IMR-90 (cell line): ENCODE data around the gene SEMA4B. TPM values are rescaled to one million over a fixed set of nuclear protein-coding genes. Genes with fewer than 3 reads are reported as not detected.

Source experiments
- ATAC-seq: fragments of 200-7000 bp; cut with Tn5 transposase; 2 replicates; pipeline ENCODE4 v1.9.1; 2020; ENCODE audit warnings: low read depth, mild to moderate bottlenecking, moderate library complexity
- BruUV-seq: library from RNA; stranded (reverse); fragments of 400-500 nt; replicated peaks from 2 replicates; lab custom pipeline; 2021; lab: Mats Ljungman, UMichigan
- CTCF ChIA-PET: fragments of 300-600 bp; formaldehyde crosslinking; extraction: SDS; loops from one replicate; lab custom pipeline; 2021; ENCODE audit warnings: antibody characterized with exemption; lab: Yijun Ruan, JAX
- POLR2A ChIA-PET: fragments of 300-600 bp; sonication (Branson Sonifier 250); formaldehyde crosslinking; loops from one replicate; lab custom pipeline; 2022; ENCODE audit warnings: antibody characterized with exemption; ENCODE audit not compliant: unreplicated experiment; lab: Charles Lee
- DNase-seq: peaks from one replicate; pipeline ENCODE4 v3.0.0; 2013
- H2AFZ ChIP-seq: replicated peaks from 2 replicates; pipeline ENCODE3; 2013; ENCODE audit warnings: low read length, mild to moderate bottlenecking; ENCODE audit not compliant: poor library complexity
- H2AK5ac ChIP-seq: 2 replicates; pipeline ENCODE4 v1.6.1; 2013; ENCODE audit warnings: low read depth, low read length, inconsistent platforms
- H2AK9ac ChIP-seq: replicated peaks from 2 replicates; pipeline ENCODE3; 2013; ENCODE audit warnings: mild to moderate bottlenecking, low read depth, low read length, moderate library complexity; ENCODE audit not compliant: poor library complexity
- H2BK120ac ChIP-seq: 2 replicates; pipeline ENCODE4 v1.6.1; 2013; ENCODE audit warnings: low read depth, low read length, inconsistent platforms
- H2BK15ac ChIP-seq: 3 replicates; pipeline ENCODE4 v1.6.1; 2013; ENCODE audit warnings: low read depth, low read length, inconsistent platforms
- H2BK20ac ChIP-seq: 2 replicates; pipeline ENCODE4 v1.6.1; 2013; ENCODE audit warnings: low read depth, mild to moderate bottlenecking, inconsistent platforms, low read length, moderate library complexity
- H2BK5ac ChIP-seq: 2 replicates; pipeline ENCODE4 v1.6.1; 2013; ENCODE audit warnings: mild to moderate bottlenecking, low read depth, low read length, inconsistent platforms; ENCODE audit not compliant: poor library complexity, severe bottlenecking
- H3K14ac ChIP-seq: replicated peaks from 2 replicates; pipeline ENCODE4 v1.6.1; 2013; ENCODE audit warnings: low read depth, low read length, inconsistent platforms
- H3K18ac ChIP-seq: 2 replicates; pipeline ENCODE4 v1.6.1; 2013; ENCODE audit warnings: low read depth, low read length, control low read depth
- H3K23ac ChIP-seq: 2 replicates; pipeline ENCODE4 v1.6.1; 2013; ENCODE audit warnings: low read depth, low read length, inconsistent platforms
- H3K27ac ChIP-seq: 2 replicates; pipeline ENCODE4 v1.5.1; 2013; ENCODE audit warnings: mild to moderate bottlenecking, control low read depth, low read length; ENCODE audit not compliant: insufficient read depth
- H3K27me3 ChIP-seq: 2 replicates; pipeline ENCODE4 v1.6.1; 2013; ENCODE audit warnings: low read length; ENCODE audit not compliant: control insufficient read depth, insufficient read depth
- H3K36me3 ChIP-seq: 2 replicates; pipeline ENCODE4 v1.6.1; 2013; ENCODE audit warnings: low read length, mixed read lengths; ENCODE audit not compliant: control insufficient read depth, insufficient read depth
- H3K4ac ChIP-seq: 2 replicates; pipeline ENCODE4 v1.6.1; 2013; ENCODE audit warnings: low read depth, low read length, inconsistent platforms
- H3K4me1 ChIP-seq: 2 replicates; pipeline ENCODE4 v1.6.1; 2013; ENCODE audit warnings: low read length, mixed read lengths; ENCODE audit not compliant: control insufficient read depth, insufficient read depth
- H3K4me2 ChIP-seq: 2 replicates; pipeline ENCODE4 v1.6.1; 2013; ENCODE audit warnings: low read depth, mild to moderate bottlenecking, control low read depth, low read length, moderate library complexity
- H3K4me3 ChIP-seq: 2 replicates; pipeline ENCODE4 v1.5.1; 2013; ENCODE audit warnings: low read depth, mild to moderate bottlenecking, control low read depth, low read length, moderate library complexity; ENCODE audit not compliant: insufficient read depth
- H3K56ac ChIP-seq: 2 replicates; pipeline ENCODE4 v1.6.1; 2013; ENCODE audit warnings: low read length, inconsistent platforms; ENCODE audit not compliant: insufficient read depth; ENCODE audit errors: extremely low read depth
- H3K79me1 ChIP-seq, 2 experiments: 2 replicates each; pipeline ENCODE4 v1.6.1; 2013; ENCODE audit warnings: low read length in 2 of 2, inconsistent platforms in 1 of 2, low read depth in 1 of 2
- H3K9ac ChIP-seq: 2 replicates; pipeline ENCODE4 v1.6.1; 2013; ENCODE audit warnings: low read depth, low read length, control low read depth
- H3K9me1 ChIP-seq: 2 replicates; pipeline ENCODE4 v1.6.1; 2013; ENCODE audit warnings: low read length, inconsistent platforms; ENCODE audit not compliant: insufficient read depth
- H3K9me3 ChIP-seq: 2 replicates; pipeline ENCODE4 v1.6.1; 2013; ENCODE audit warnings: low read length; ENCODE audit not compliant: control insufficient read depth, insufficient read depth
- H4K20me1 ChIP-seq: 2 replicates; pipeline ENCODE4 v1.6.1; 2013; ENCODE audit warnings: low read length, inconsistent platforms; ENCODE audit not compliant: insufficient read depth
- H4K5ac ChIP-seq: 2 replicates; pipeline ENCODE4 v1.6.1; 2013; ENCODE audit warnings: mild to moderate bottlenecking, low read depth, low read length, control low read depth
- H4K8ac ChIP-seq, 2 experiments: 2 replicates each; pipeline ENCODE4 v1.6.1; 2013; ENCODE audit warnings: low read depth in 2 of 2, low read length in 2 of 2, control low read depth in 1 of 2, inconsistent platforms in 1 of 2
- H4K91ac ChIP-seq: 2 replicates; pipeline ENCODE4 v1.6.1; 2013; ENCODE audit warnings: low read depth, low read length, inconsistent platforms; ENCODE audit not compliant: insufficient read depth
- BHLHE40 ChIP-seq: fragments of 150-350 bp; IDR thresholded peaks from 2 replicates; pipeline ENCODE4 v1.6.1; 2016; ENCODE audit warnings: mild to moderate bottlenecking, low read depth, low read length
- CEBPB ChIP-seq: IDR thresholded peaks from 2 replicates; pipeline ENCODE4 v1.6.1; 2012; ENCODE audit warnings: low read depth, low read length, improper control_type of control experiment
- CHD1 ChIP-seq: IDR thresholded peaks from 2 replicates; pipeline ENCODE4 v1.6.1; 2012; ENCODE audit warnings: low read depth, low read length, improper control_type of control experiment
- CTCF ChIP-seq: conservative IDR thresholded peaks from 2 replicates; pipeline ENCODE4 v1.5.1; 2012; ENCODE audit warnings: mild to moderate bottlenecking, low read depth, low read length, improper control_type of control experiment
- ELK1 ChIP-seq: fragments of 150-350 bp; IDR thresholded peaks from 2 replicates; pipeline ENCODE4 v1.6.1; 2016; ENCODE audit warnings: low read depth, mild to moderate bottlenecking, low read length, moderate library complexity, borderline replicate concordance
- FOS ChIP-seq: fragments of 150-350 bp; IDR thresholded peaks from 2 replicates; pipeline ENCODE4 v1.6.1; 2016; ENCODE audit warnings: low read depth, low read length
- MAFK ChIP-seq: IDR thresholded peaks from 2 replicates; pipeline ENCODE4 v1.6.1; 2012; ENCODE audit warnings: low read depth, low read length, improper control_type of control experiment
- MAZ ChIP-seq: IDR thresholded peaks from 2 replicates; pipeline ENCODE4 v1.6.1; 2012; ENCODE audit warnings: low read depth, mild to moderate bottlenecking, low read length, improper control_type of control experiment, moderate library complexity, borderline replicate concordance
- MXI1 ChIP-seq: IDR thresholded peaks from 2 replicates; pipeline ENCODE4 v1.6.1; 2012; ENCODE audit warnings: low read depth, mild to moderate bottlenecking, low read length, moderate library complexity, borderline replicate concordance
- NFE2L2 ChIP-seq: fragments of 150-350 bp; IDR thresholded peaks from 2 replicates; pipeline ENCODE4 v1.6.1; 2016; ENCODE audit warnings: low read depth, mild to moderate bottlenecking, low read length
- POLR2A ChIP-seq: IDR thresholded peaks from 2 replicates; pipeline ENCODE4 v1.6.1; 2012; ENCODE audit warnings: mild to moderate bottlenecking, low read depth, low read length
- RAD21 ChIP-seq: IDR thresholded peaks from 2 replicates; pipeline ENCODE4 v1.6.1; 2012; ENCODE audit warnings: low read length, improper control_type of control experiment
- RCOR1 ChIP-seq: IDR thresholded peaks from 2 replicates; pipeline ENCODE4 v1.6.1; 2012; ENCODE audit warnings: mild to moderate bottlenecking, low read length, improper control_type of control experiment; ENCODE audit not compliant: insufficient replicate concordance
- RFX5 ChIP-seq: IDR thresholded peaks from 2 replicates; pipeline ENCODE4 v1.8.0; 2012; ENCODE audit warnings: low read depth, mild to moderate bottlenecking, low read length, moderate library complexity
- SMC3 ChIP-seq: fragments of 150-350 bp; IDR thresholded peaks from 2 replicates; pipeline ENCODE4 v1.6.1; 2016; ENCODE audit warnings: low read depth, mild to moderate bottlenecking, antibody characterized with exemption, low read length, moderate library complexity
- USF2 ChIP-seq: fragments of 150-350 bp; IDR thresholded peaks from 2 replicates; pipeline ENCODE4 v1.6.1; 2017; ENCODE audit warnings: mild to moderate bottlenecking, antibody characterized with exemption, low read length, low read depth
- WGBS, 2 experiments: methylation state at CpG; one replicate each; pipeline versions ENCODE4 v1.1.5 to v1.1.7; 2013; ENCODE audit warnings: missing lambda C conversion rate in 2 of 2; ENCODE audit not compliant: insufficient read length in 1 of 2; ENCODE audit errors: extremely low coverage in 2 of 2; 5-methylcytosine and 5-hydroxymethylcytosine counted together
- dilution Hi-C: fragments of 300-500 bp; cut with HindIII; formaldehyde crosslinking; loops from one replicate; pipeline ENCODE4 v1.14.3; 2018; ENCODE audit warnings: low sequenced_read_pairs; ENCODE audit not compliant: unreplicated experiment
- in situ Hi-C: fragments of 300-500 bp; cut with MboI; formaldehyde crosslinking; loops from 3 replicates; pipeline ENCODE4 v1.14.3; 2019; ENCODE audit warnings: low sequenced_read_pairs, inconsistent platforms, mixed read lengths
- intact Hi-C: fragments of 100-400 bp; cut with micrococcal nuclease; formaldehyde crosslinking; loops from 2 replicates; pipeline ENCODE4 v1.10.0; 2022
- polyA plus RNA-seq, 3 experiments: library from polyadenylated mRNA; depleted of rRNA; stranded (reverse); fragments of >200 nt; gene quantifications; 2 replicates each; pipeline ENCODE4 v1.2.3, GENCODE V29; 2012; ENCODE audit warnings: low replicate concordance in 1 of 3
- total RNA-seq: library from RNA; depleted of rRNA; stranded (reverse); fragments of >200 nt; gene quantifications from 2 replicates; pipeline ENCODE4 v1.2.3, GENCODE V29; 2012

SEMA4B gene
- total and polyA plus RNA-seq, 2 of the 4 experiments (the other 2 are of a cell fraction): 5.0 to 22.5 TPM

GRCh38 chr15:90177012-90177411, 24.1 kb upstream of the SEMA4B start:
- dilution Hi-C loops (no loop called here), in situ Hi-C loops (no loop called here), intact Hi-C loops (no loop called here)
- no peaks in the 10 kb centered on the region for H3K9me3 ChIP-seq
- ATAC-seq (no peak), DNase-seq (no peak)
- BruUV-seq: no TSS peak
- no peak overlapping the region for H2AK9ac ChIP-seq
- H3K27me3 ChIP-seq: peaks cover 8% of the 10 kb centered on the region
- H3K27ac ChIP-seq: no peak overlapping the region
- H4K20me1 ChIP-seq: no peaks in the 10 kb centered on the region
- CTCF ChIA-PET: no interaction called here
- H3K9ac ChIP-seq: no peak overlapping the region
- no peak overlapping the region for H3K4me2 ChIP-seq
- POLR2A ChIA-PET: interaction anchor here (0.6 kb wide), 1 partner anchor 151 kb away, joined by 9 read pairs; no protein-coding TSS in a partner anchor
- no peak overlapping the region for H4K5ac ChIP-seq
- H3K79me1 ChIP-seq: no peaks in the 10 kb centered on the region
- H3K4me1 ChIP-seq: peaks cover 3% of the 10 kb centered on the region
- WGBS, 2 experiments: 100% methylated on average over 1 of the region's 9 CpGs; no CpG with 5 or more reads in 1 of the 2 experiments
- no peak overlapping the region for H2BK120ac ChIP-seq
- no peak overlapping the region for H2BK20ac ChIP-seq
- H3K56ac ChIP-seq: no peak overlapping the region
- no peak overlapping the region for H2BK15ac ChIP-seq
- no peak overlapping the region for H3K23ac ChIP-seq
- no peak overlapping the region for H3K4ac ChIP-seq
- no peak overlapping the region for H3K4me3 ChIP-seq
- H2AFZ ChIP-seq: no peak overlapping the region
- H3K14ac ChIP-seq: no peak overlapping the region
- H4K91ac ChIP-seq: no peak overlapping the region
- H2AK5ac ChIP-seq: no peak overlapping the region
- H3K18ac ChIP-seq: no peak overlapping the region
- TF ChIP-seq FOS (no peak), MXI1 (no peak), CEBPB (no peak), RCOR1 (no peak), SMC3 (no peak), CHD1 (no peak), RFX5 (no peak), MAFK (no peak), BHLHE40 (no peak), MAZ (no peak), USF2 (no peak), NFE2L2 (no peak), CTCF (no peak), ELK1 (no peak), POLR2A (no peak), RAD21 (no peak)
- H3K36me3 ChIP-seq: no peaks in the 10 kb centered on the region
- no peaks in the 10 kb centered on the region for H3K9me1 ChIP-seq
- H2BK5ac ChIP-seq: no peak overlapping the region
- no peak overlapping the region for H4K8ac ChIP-seq
